GM13976 (cell line): ENCODE results near the gene OR51A7.
"Not testable (repeated sequence)": the region's sequence is repeated elsewhere in the genome, so short reads cannot be mapped to it uniquely, and the experiment has no call there.

Experiments
- DNase-seq: peaks from one replicate; pipeline ENCODE4 v3.0.0; 2012; ENCODE audit warnings: low spot score
- CTCF ChIP-seq: IDR thresholded peaks from 2 replicates; pipeline ENCODE4 v1.5.1; 2012; ENCODE audit warnings: borderline replicate concordance, mild to moderate bottlenecking; ENCODE audit not compliant: insufficient read depth; ENCODE audit errors: extremely low read depth, missing control alignments, control extremely low read depth
- in situ Hi-C: fragments of 300-500 bp; cut with MboI; formaldehyde crosslinking; loops from one replicate; pipeline ENCODE4 v1.12.0; 2022; ENCODE audit warnings: low sequenced_read_pairs, mixed read lengths, inconsistent platforms; ENCODE audit not compliant: unreplicated experiment

The OR51A7 gene

GRCh38 chr11:4926608-4927007, 23.0 kb downstream of the OR51A7 start:
- in situ Hi-C loops = no loop called here
- TF ChIP-seq CTCF = no peak
- DNase-seq = no peak

- TF ChIP-seq CTCF = no peak
- in situ Hi-C loops = no loop called here
- no peak for DNase-seq
Observed at GRCh38 chr11:4932751-4933150, 29.2 kb downstream of the OR51A7 start.

- in situ Hi-C loops = no loop called here
- TF ChIP-seq CTCF = no peak
- no peak for DNase-seq
Observed at GRCh38 chr11:4936745-4937144, 33.2 kb downstream of the OR51A7 start.

GRCh38 chr11:4947505-4947904, 43.9 kb downstream of the OR51A7 start, which contains the start of gene OR51A4:
Gene OR51A4, minus strand, starts transcription at chr11:4947605. Its CDS starts 505 bp downstream, at chr11:4947100.
- no peak for TF ChIP-seq CTCF
- in situ Hi-C loops = no loop called here
- DNase-seq = no peak

- in situ Hi-C loops, DNase-seq: not testable (repeated sequence)
Observed at GRCh38 chr11:4955613-4956012, 52.0 kb downstream of the OR51A7 start, which contains the start of gene OR51A2. Gene OR51A2, minus strand, starts transcription at chr11:4955713. Its CDS starts 0 bp downstream, at chr11:4955713.

GRCh38 chr11:4957396-4957795, 53.8 kb downstream of the OR51A7 start:
- in situ Hi-C loops = no loop called here
- TF ChIP-seq CTCF = no peak
- no peak for DNase-seq
